Liver (tissue), 9 donors: ENCODE results near the gene RTL1. TPM values are rescaled to one million over a fixed set of nuclear protein-coding genes. Genes with fewer than 3 reads are reported as not detected.

Experiments used
- DNase-seq: peaks from one replicate; pipeline ENCODE4 v3.0.0-alpha.2; 2017; ENCODE audit warnings: low spot score
- H3K27ac ChIP-seq, 2 donors: one replicate each; pipeline ENCODE4 v1.7.0; 2013; ENCODE audit warnings: inconsistent platforms in 2 of 2, low read length in 2 of 2, control low read depth in 1 of 2, low read depth in 1 of 2, mild to moderate bottlenecking in 1 of 2
- H3K27me3 ChIP-seq, 4 donors: one replicate each; pipeline versions ENCODE4 v1.6.1 to v1.7.0; 2013; ENCODE audit warnings: low read length in 3 of 4, inconsistent platforms in 1 of 4, mild to moderate bottlenecking in 1 of 4, moderate library complexity in 1 of 4; ENCODE audit not compliant: control insufficient read depth in 4 of 4, insufficient read depth in 4 of 4
- H3K36me3 ChIP-seq, 4 donors: one replicate each; pipeline versions ENCODE4 v1.6.1 to v1.7.0; 2013; ENCODE audit warnings: low read length in 3 of 4, mild to moderate bottlenecking in 3 of 4, low read depth in 1 of 4, moderate library complexity in 1 of 4; ENCODE audit not compliant: control insufficient read depth in 4 of 4, insufficient read depth in 3 of 4
- H3K4me1 ChIP-seq, 4 donors: one replicate each; pipeline versions ENCODE4 v1.6.1 to v1.7.0; 2013; ENCODE audit warnings: low read length in 3 of 4, mild to moderate bottlenecking in 3 of 4, moderate library complexity in 1 of 4; ENCODE audit not compliant: control insufficient read depth in 4 of 4, insufficient read depth in 4 of 4
- H3K4me3 ChIP-seq, 3 donors: one replicate each; pipeline versions ENCODE4 v1.6.1 to v1.7.0; 2013; ENCODE audit warnings: low read length in 3 of 3, control low read depth in 1 of 3, low read depth in 1 of 3, mild to moderate bottlenecking in 1 of 3
- H3K9ac ChIP-seq, 2 donors: one replicate each; pipeline ENCODE4 v1.7.0; 2013; ENCODE audit warnings: low read length in 2 of 2, mild to moderate bottlenecking in 2 of 2, moderate library complexity in 2 of 2, control low read depth in 1 of 2, low read depth in 1 of 2
- H3K9me3 ChIP-seq, 4 donors: one replicate each; pipeline versions ENCODE4 v1.6.1 to v1.7.0; 2013; ENCODE audit warnings: low read length in 3 of 4; ENCODE audit not compliant: control insufficient read depth in 4 of 4
- ATF3 ChIP-seq: IDR thresholded peaks from 2 replicates; pipeline ENCODE4 v1.6.1; 2016; ENCODE audit warnings: antibody characterized with exemption
- CTCF ChIP-seq: fragments of 150-350 bp; IDR thresholded peaks from 2 replicates; pipeline ENCODE4 v1.5.1; 2017; ENCODE audit warnings: improper control_type of control experiment, low read depth, low read length; ENCODE audit not compliant: missing input control
- EGR1 ChIP-seq, 2 donors: IDR thresholded peaks; 2 replicates each; pipeline ENCODE4 v1.6.1; 2016 to 2018; ENCODE audit warnings: antibody characterized with exemption in 2 of 2, low read depth in 2 of 2
- FOXA1 ChIP-seq: IDR thresholded peaks from 2 replicates; pipeline ENCODE4 v1.6.1; 2016; ENCODE audit warnings: antibody characterized with exemption
- FOXA2 ChIP-seq: IDR thresholded peaks from 2 replicates; pipeline ENCODE4 v1.6.1; 2016; ENCODE audit warnings: antibody characterized with exemption
- GABPA ChIP-seq, 2 donors: IDR thresholded peaks in 1 of 2; conservative IDR thresholded peaks in 1 of 2; 2 replicates each; pipeline ENCODE4 v1.6.1; 2016; ENCODE audit warnings: antibody characterized with exemption in 2 of 2, mild to moderate bottlenecking in 1 of 2, moderate library complexity in 1 of 2
- HNF4A ChIP-seq, 2 donors: conservative IDR thresholded peaks; 2 replicates each; pipeline ENCODE4 v1.6.1; 2016; ENCODE audit warnings: antibody characterized with exemption in 2 of 2, mild to moderate bottlenecking in 2 of 2
- HNF4G ChIP-seq: IDR thresholded peaks from 2 replicates; pipeline ENCODE4 v1.6.1; 2016; ENCODE audit warnings: antibody characterized with exemption
- MAX ChIP-seq: IDR thresholded peaks from 2 replicates; pipeline ENCODE4 v1.6.1; 2016; ENCODE audit warnings: antibody characterized with exemption
- RAD21 ChIP-seq, 2 donors: IDR thresholded peaks; 2 replicates each; pipeline ENCODE4 v1.6.1; 2016; ENCODE audit warnings: antibody characterized with exemption in 2 of 2, mild to moderate bottlenecking in 2 of 2
- REST ChIP-seq: IDR thresholded peaks from 2 replicates; pipeline ENCODE4 v1.6.1; 2016; ENCODE audit warnings: antibody characterized with exemption, mild to moderate bottlenecking
- SP1 ChIP-seq: IDR thresholded peaks from 2 replicates; pipeline ENCODE4 v1.6.1; 2018; ENCODE audit warnings: antibody characterized with exemption, mild to moderate bottlenecking
- ZBTB33 ChIP-seq: IDR thresholded peaks from 2 replicates; pipeline ENCODE4 v1.6.1; 2016; ENCODE audit warnings: antibody characterized with exemption
- WGBS: extraction: QIAGEN DNeasy Blood & Tissue Kit; methylation state at CpG from one replicate; pipeline ENCODE4 v1.1.7; 2013; 5-methylcytosine and 5-hydroxymethylcytosine counted together
- polyA plus RNA-seq, 2 donors: library from polyadenylated mRNA; stranded (reverse) in 1 of 2; unstranded in 1 of 2; fragments of 200-250 nt in 1 of 2; fragments of >200 nt in 1 of 2; fragmentation: Nextera tagmentation in 1 of 2; extraction: Ambion mirVana in 1 of 2; gene quantifications; one replicate each; pipeline versions ENCODE4 v1.2.1 to v1.2.3, GENCODE V29; 2013 to 2015
- total RNA-seq, 2 donors: library from RNA; depleted of rRNA; stranded (reverse); fragments of >200 nt; gene quantifications; one replicate each; pipeline ENCODE4 v1.2.3, GENCODE V29; 2014
- donor health status: healthy.
- donor health status: healthy.
- donor health status: healthy.
- donor health status: healthy.
- donor health status: healthy.

RTL1 gene
- total and polyA plus RNA-seq, 4 donors: 0.04 to 0.05 TPM; not detected in 2

GRCh38 chr14:100839681-100840111 lies 63.8 kb downstream of the RTL1 start (continued):
- no peak for TF ChIP-seq CTCF
- TF ChIP-seq MAX: no peak
- no peak for TF ChIP-seq ZBTB33

- Histone ChIP-seq H3K9ac (no peak overlapping the region), H3K27ac (no peak overlapping the region), H3K9me3 (no peaks in the 10 kb centered on the region), H3K4me3 (no peak overlapping the region), H3K36me3 (no peaks in the 10 kb centered on the region), H3K27me3 (no peaks in the 10 kb centered on the region), H3K4me1 (no peaks in the 10 kb centered on the region)
- no peak for DNase-seq
- WGBS: 55% methylated on average over 4 of the region's 4 CpGs
- TF ChIP-seq EGR1 (IDR thresholded peaks at IDR 0.05; ENCODE audit: low read depth in 2 of 2) (no peak), HNF4G (no peak), SP1 (no peak), REST (no peak), GABPA (IDR thresholded peaks at IDR 0.05 in 1 of 2, conservative IDR thresholded peaks at IDR 0.05 in 1 of 2) (no peak), MAX (no peak), ZBTB33 (no peak), ATF3 (no peak), FOXA1 (no peak), HNF4A (conservative IDR thresholded peaks at IDR 0.05) (no peak), RAD21 (IDR thresholded peaks at IDR 0.05) (no peak), FOXA2 (no peak)
Observed at GRCh38 chr14:100839315-100839585, 64.3 kb downstream of the RTL1 start.
